ENCODE data around the gene ARHGEF9.

- TF ChIP-seq EZH2 (IDR thresholded peaks at IDR 0.05; ENCODE audit: borderline replicate concordance, insufficient read depth, low read length, poor library complexity, severe bottlenecking) (no peak), CTCF (IDR thresholded peaks at IDR 0.05; ENCODE audit: poor library complexity, severe bottlenecking) (no peak), RAD21 (conservative IDR thresholded peaks at IDR 0.05) (no peak), POLR2AphosphoS5 (IDR thresholded peaks at IDR 0.05) (no peak), EP300 (conservative IDR thresholded peaks at IDR 0.05; ENCODE audit: poor library complexity, severe bottlenecking) (no peak), REST (IDR thresholded peaks at IDR 0.05; ENCODE audit: borderline replicate concordance) (no peak), SMC3 (conservative IDR thresholded peaks at IDR 0.05; ENCODE audit: poor library complexity) (no peak)
Observed at GRCh38 chrX:63744850-63745394, 40.1 kb downstream of the ARHGEF9 start.

Data from neural cell (in vitro differentiated cells).